MCF 10A (cell line): ENCODE measurements around the gene GLI1. TPM values are rescaled to one million over a fixed set of nuclear protein-coding genes. Genes with fewer than 3 reads are reported as not detected.
"Not testable (repeated sequence)": the region's sequence is repeated elsewhere in the genome, so short reads cannot be mapped to it uniquely, and the experiment has no call there.

Experiments used
- BruUV-seq: library from RNA; stranded (reverse); fragments of 400-500 nt; replicated peaks from 2 replicates; lab custom pipeline; 2021; lab: Mats Ljungman, UMichigan
- CTCF ChIA-PET: fragments of 300-600 bp; sonication (Branson Sonifier 250); formaldehyde crosslinking; extraction: SDS; loops from one replicate; lab custom pipeline; 2021; ENCODE audit warnings: antibody characterized with exemption, inconsistent platforms; lab: Yijun Ruan, JAX
- POLR2A ChIA-PET: fragments of 300-600, 350-650 bp; sonication (Branson Sonifier 250); formaldehyde crosslinking; extraction: SDS; loops from one replicate; lab custom pipeline; 2020; ENCODE audit warnings: antibody characterized with exemption, inconsistent platforms; lab: Yijun Ruan, JAX
- DNase-seq: peaks from one replicate; pipeline ENCODE4 v3.0.0-alpha.2; 2018; ENCODE audit not compliant: unreplicated experiment
- H3K27ac Mint-ChIP-seq: one replicate; pipeline ENCODE4 v1.8.0; 2022; ENCODE audit warnings: mild to moderate bottlenecking, low read depth, mixed read lengths; ENCODE audit not compliant: unreplicated experiment
- H3K27me3 Mint-ChIP-seq: one replicate; pipeline ENCODE4 v1.8.0; 2022; ENCODE audit warnings: mixed read lengths; ENCODE audit not compliant: insufficient read depth, unreplicated experiment
- H3K36me3 Mint-ChIP-seq: one replicate; pipeline ENCODE4 v1.8.0; 2022; ENCODE audit warnings: mild to moderate bottlenecking, moderate library complexity, mixed read lengths; ENCODE audit not compliant: insufficient read depth, unreplicated experiment
- H3K4me1 Mint-ChIP-seq: one replicate; pipeline ENCODE4 v1.8.0; 2022; ENCODE audit warnings: mixed read lengths; ENCODE audit not compliant: insufficient read depth, unreplicated experiment
- H3K4me3 Mint-ChIP-seq: one replicate; pipeline ENCODE4 v1.8.0; 2022; ENCODE audit warnings: mild to moderate bottlenecking, moderate library complexity, mixed read lengths; ENCODE audit not compliant: unreplicated experiment
- H3K9me3 Mint-ChIP-seq: one replicate; pipeline ENCODE4 v1.8.0; 2022; ENCODE audit warnings: mixed read lengths; ENCODE audit not compliant: unreplicated experiment
- intact Hi-C: fragments of 100-400 bp; cut with micrococcal nuclease; formaldehyde crosslinking; loops from 2 replicates; pipeline ENCODE4 v1.14.1; 2022
- total RNA-seq: library from RNA; stranded (reverse); gene quantifications from 2 replicates; pipeline ENCODE4 v1.2.3, GENCODE V29; 2022
- TF ChIP-seq, protein P1 (sequence below): fragments of 200-600 bp; IDR thresholded peaks from one replicate; pipeline ENCODE4 v1.8.0; 2022; ENCODE audit warnings: antibody characterized with exemption, mild to moderate bottlenecking; ENCODE audit not compliant: unreplicated experiment

The GLI1 gene
- total RNA-seq, 1 experiment from 2014 or later = not detected

DNA sequence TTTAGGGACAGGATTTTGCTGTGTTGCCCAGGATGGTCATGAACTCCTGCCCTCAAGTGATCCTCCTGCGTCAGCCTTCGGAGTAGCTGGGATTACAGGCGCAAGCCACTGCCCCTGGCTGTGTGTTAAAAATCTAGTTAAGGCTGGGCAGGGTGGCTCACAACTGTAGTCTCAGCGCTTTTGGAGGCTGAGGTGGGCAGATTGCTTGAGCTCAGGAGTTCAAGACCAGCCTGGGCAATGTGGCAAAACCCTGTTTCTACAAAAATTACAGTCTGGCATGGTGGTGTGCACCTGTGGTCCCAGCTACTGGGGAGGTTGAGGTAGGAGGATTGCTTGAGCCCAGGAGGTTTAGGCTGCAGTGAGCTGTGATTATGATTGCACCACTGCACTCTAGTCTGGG lies 51.6 kb downstream of the GLI1 start:
- H3K27ac Mint-ChIP-seq = no peak overlapping the region
- no peaks in the 10 kb centered on the region for H3K27me3 Mint-ChIP-seq
- no TSS peak for BruUV-seq
- TF ChIP-seq, protein P1, sequence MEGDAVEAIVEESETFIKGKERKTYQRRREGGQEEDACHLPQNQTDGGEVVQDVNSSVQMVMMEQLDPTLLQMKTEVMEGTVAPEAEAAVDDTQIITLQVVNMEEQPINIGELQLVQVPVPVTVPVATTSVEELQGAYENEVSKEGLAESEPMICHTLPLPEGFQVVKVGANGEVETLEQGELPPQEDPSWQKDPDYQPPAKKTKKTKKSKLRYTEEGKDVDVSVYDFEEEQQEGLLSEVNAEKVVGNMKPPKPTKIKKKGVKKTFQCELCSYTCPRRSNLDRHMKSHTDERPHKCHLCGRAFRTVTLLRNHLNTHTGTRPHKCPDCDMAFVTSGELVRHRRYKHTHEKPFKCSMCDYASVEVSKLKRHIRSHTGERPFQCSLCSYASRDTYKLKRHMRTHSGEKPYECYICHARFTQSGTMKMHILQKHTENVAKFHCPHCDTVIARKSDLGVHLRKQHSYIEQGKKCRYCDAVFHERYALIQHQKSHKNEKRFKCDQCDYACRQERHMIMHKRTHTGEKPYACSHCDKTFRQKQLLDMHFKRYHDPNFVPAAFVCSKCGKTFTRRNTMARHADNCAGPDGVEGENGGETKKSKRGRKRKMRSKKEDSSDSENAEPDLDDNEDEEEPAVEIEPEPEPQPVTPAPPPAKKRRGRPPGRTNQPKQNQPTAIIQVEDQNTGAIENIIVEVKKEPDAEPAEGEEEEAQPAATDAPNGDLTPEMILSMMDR = no peak
- peaks cover 88% of the 10 kb centered on the region for H3K36me3 Mint-ChIP-seq
- H3K4me1 Mint-ChIP-seq = peaks cover 12% of the 10 kb centered on the region
- POLR2A ChIA-PET = interaction anchor here (0.7 to 3.0 kb wide), 3 partner anchors 8 to 12 kb away, joined by 4 to 37 read pairs (median 5); partner anchors contain the start of gene DDIT3
- no peaks in the 10 kb centered on the region for H3K9me3 Mint-ChIP-seq
- no peak for DNase-seq
- intact Hi-C loops = no loop called here
- CTCF ChIA-PET = interaction anchor here (0.7 to 1.0 kb wide), 2 partner anchors 48 to 204 kb away, joined by 3 to 4 read pairs; no protein-coding TSS in a partner anchor
- H3K4me3 Mint-ChIP-seq = no peak overlapping the region

DNA sequence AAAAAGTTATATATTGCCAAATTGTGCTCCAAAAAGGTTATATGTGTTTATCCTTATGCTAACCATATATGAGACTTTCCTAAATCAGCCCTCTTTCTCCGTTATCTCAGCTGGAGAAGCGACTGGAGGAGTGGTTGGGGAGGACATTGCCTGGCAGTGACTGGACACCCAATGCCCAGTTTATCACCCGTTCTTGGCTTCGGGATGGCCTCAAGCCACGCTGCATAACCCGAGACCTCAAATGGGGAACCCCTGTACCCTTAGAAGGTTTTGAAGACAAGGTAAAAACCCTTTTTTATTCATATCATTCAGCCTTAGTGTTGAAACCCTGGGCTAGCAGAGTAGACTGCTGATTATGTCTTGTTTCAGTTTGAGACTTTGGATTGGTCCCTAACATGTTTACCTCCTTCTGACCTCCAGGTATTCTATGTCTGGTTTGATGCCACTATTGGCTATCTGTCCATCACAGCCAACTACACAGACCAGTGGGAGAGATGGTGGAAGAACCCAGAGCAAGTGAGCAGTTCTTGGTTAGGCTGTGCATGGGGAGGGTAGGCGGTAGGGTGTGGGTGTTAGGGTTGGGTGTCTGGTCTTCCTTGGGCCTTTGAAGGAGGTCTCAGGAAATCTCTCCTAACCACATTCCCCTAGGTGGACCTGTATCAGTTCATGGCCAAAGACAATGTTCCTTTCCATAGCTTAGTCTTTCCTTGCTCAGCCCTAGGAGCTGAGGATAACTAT lies 52.2 kb downstream of the GLI1 start:
- Mint-ChIP-seq H3K4me3 (no peak overlapping the region), H3K9me3 (no peaks in the 10 kb centered on the region), H3K27me3 (no peaks in the 10 kb centered on the region), H3K36me3 (peaks cover 88% of the 10 kb centered on the region), H3K27ac (no peak overlapping the region), H3K4me1 (peaks cover 14% of the 10 kb centered on the region)
- POLR2A ChIA-PET = interaction anchor here (0.7 to 3.0 kb wide), 3 partner anchors 8 to 12 kb away, joined by 4 to 37 read pairs (median 5); partner anchors contain the start of gene DDIT3
- TF ChIP-seq, protein P1 = no peak
- BruUV-seq = no TSS peak
- intact Hi-C loops = no loop called here
- no peak for DNase-seq
- CTCF ChIA-PET = interaction anchor here (0.7 to 1.0 kb wide), 2 partner anchors 49 to 204 kb away, joined by 3 to 4 read pairs; no protein-coding TSS in a partner anchor

DNA sequence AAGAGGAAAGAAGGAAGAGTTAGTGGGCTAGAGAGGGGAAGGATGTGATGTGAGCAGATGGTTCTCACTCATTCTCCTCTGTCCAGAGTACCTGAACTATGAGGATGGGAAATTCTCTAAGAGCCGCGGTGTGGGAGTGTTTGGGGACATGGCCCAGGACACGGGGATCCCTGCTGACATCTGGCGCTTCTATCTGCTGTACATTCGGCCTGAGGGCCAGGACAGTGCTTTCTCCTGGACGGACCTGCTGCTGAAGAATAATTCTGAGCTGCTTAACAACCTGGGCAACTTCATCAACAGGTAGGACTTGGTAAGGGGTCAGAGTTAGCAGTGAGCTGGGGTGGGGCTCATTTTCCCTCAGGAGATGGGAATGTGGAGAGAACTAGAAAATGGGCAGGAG lies 53.1 kb downstream of the GLI1 start:
- Mint-ChIP-seq H3K36me3 (peaks cover 96% of the 10 kb centered on the region), H3K27ac (no peak overlapping the region), H3K4me3 (no peak overlapping the region), H3K4me1 (peaks cover 23% of the 10 kb centered on the region), H3K27me3 (no peaks in the 10 kb centered on the region), H3K9me3 (no peaks in the 10 kb centered on the region)
- no TSS peak for BruUV-seq
- ChIA-PET CTCF (interaction anchor here (0.7 kb wide), 1 partner anchor 53 kb away, joined by 4 read pairs; the partner anchor contains the start of gene GLI1), POLR2A (no interaction called here)
- DNase-seq = no peak
- intact Hi-C loops = no loop called here
- TF ChIP-seq, protein P1 = no peak

DNA sequence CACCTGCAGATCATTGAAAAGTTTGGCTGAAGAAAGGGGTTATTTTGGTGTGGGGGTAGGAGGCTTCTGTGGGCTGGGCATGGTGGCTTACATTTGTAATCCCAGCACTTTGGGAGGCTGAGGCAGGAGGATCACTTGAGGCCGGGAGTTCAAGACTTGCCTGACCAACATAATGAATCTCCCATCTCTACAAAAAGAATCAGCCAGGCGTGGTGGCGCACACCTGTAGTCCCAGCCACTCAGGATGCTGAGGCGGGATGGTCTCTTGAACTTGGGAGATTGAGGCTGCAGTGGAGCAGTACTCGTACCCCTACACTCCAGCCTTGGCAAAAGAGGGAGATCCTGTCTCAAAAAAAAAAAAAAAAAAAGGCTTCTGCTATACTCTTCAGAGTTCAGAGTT lies 53.7 kb downstream of the GLI1 start:
- ChIA-PET POLR2A (no interaction called here), CTCF (no interaction called here)
- no TSS peak for BruUV-seq
- H3K27ac Mint-ChIP-seq = no peak overlapping the region
- no peaks in the 10 kb centered on the region for H3K9me3 Mint-ChIP-seq
- no peaks in the 10 kb centered on the region for H3K27me3 Mint-ChIP-seq
- TF ChIP-seq, protein P1 = no peak
- H3K4me1 Mint-ChIP-seq = peaks cover 28% of the 10 kb centered on the region
- intact Hi-C loops = no loop called here
- no peak for DNase-seq
- H3K36me3 Mint-ChIP-seq = peaks cover 96% of the 10 kb centered on the region
- no peak overlapping the region for H3K4me3 Mint-ChIP-seq

DNA sequence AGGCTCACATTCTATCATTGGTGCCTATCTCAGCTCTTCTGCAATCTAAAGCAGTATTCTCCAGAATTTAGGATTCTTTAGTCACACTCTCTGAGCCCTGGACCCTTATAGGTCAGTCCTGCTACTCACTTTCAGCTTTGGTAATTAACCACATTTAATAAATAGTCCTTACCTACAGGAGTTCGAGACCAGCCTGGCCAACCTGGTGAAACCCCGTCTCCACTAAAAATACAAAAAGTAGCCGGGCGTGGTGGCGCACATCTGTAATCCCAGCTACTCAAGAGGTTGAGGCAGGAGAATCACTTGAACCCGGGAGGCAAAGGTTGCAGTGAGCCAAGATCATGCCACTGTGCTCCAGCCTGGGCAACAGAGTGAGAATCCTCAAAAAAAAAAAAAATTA lies 54.1 kb downstream of the GLI1 start:
- DNase-seq, CTCF ChIA-PET: not testable (repeated sequence)

DNA sequence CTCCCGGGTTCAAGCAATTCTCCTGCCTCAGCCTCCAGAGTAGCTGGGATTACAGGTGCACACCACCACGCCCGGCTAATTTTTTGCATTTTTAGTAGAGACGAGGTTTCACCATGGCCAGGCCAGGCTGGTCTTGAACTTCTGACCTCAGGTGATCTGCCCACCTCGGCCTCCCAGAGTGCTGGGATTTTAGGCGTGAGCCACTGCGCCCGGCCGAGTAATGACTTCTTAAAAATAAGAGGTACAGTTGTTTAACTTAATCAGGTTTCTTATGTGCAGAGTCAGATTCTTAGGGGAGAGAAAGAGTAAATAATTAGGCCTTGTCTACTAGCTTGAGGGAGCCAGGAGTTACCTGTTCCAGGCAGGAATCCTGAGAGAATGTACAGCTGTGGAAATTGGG lies 54.7 kb downstream of the GLI1 start:
- BruUV-seq, H3K27ac Mint-ChIP-seq, H3K9me3 Mint-ChIP-seq, H3K27me3 Mint-ChIP-seq, intact Hi-C loops, H3K4me3 Mint-ChIP-seq, DNase-seq: not testable (repeated sequence)
- CTCF ChIA-PET = interaction anchor here (0.6 to 0.7 kb wide), 2 partner anchors 26 to 178 kb away, joined by 3 to 4 read pairs; partner anchors contain the start of gene MARS1
- POLR2A ChIA-PET = interaction anchor here (0.6 to 3.0 kb wide), 4 partner anchors 10 to 230 kb away, joined by 4 to 9 read pairs (median 4); partner anchors contain the start of gene TSPAN31
- peaks cover 100% of the 10 kb centered on the region for H3K36me3 Mint-ChIP-seq
- H3K4me1 Mint-ChIP-seq = peaks cover 38% of the 10 kb centered on the region

More for the DNA sequence above, 54.1 kb downstream of the GLI1 start:
- H3K27me3 Mint-ChIP-seq, H3K9me3 Mint-ChIP-seq, H3K4me3 Mint-ChIP-seq, intact Hi-C loops, H3K27ac Mint-ChIP-seq, BruUV-seq: not testable (repeated sequence)
- POLR2A ChIA-PET = interaction anchor here (0.6 to 3.0 kb wide), 3 partner anchors 9 to 231 kb away, joined by 4 to 9 read pairs (median 5); partner anchors contain the start of gene TSPAN31
- Mint-ChIP-seq H3K36me3 (peaks cover 100% of the 10 kb centered on the region), H3K4me1 (peaks cover 32% of the 10 kb centered on the region)
